ENCODE results near the gene LMOD1. TPM values are rescaled to one million over a fixed set of nuclear protein-coding genes. Genes with fewer than 3 reads are reported as not detected.

Gene LMOD1
- total and polyA plus RNA-seq, 4 experiments from 2014 or later: not detected

GRCh38 chr1:201983380-201983805 is 37.0 kb upstream of the LMOD1 start:
- DNase-seq: no peak
- Mint-ChIP-seq H3K9me3 (peaks cover 0 to 2% (median 0%) of the 10 kb centered on the region in 8 donors), H3K36me3 (peaks cover 0 to 8% of the 10 kb centered on the region in 2 donors), H3K4me1 (peaks cover 18 to 25% (median 22%) of the 10 kb centered on the region in 4 donors), H3K4me3 (peak overlapping the region; percentile 92 to 100 (median 98)), H3K27me3 (no peaks in the 10 kb centered on the region), H3K27ac (peak overlapping the region; percentile 78 to 98 (median 94))
- intact Hi-C loops (cut with micrococcal nuclease): loop anchor here (2.0 kb wide), 1 partner anchor 15 kb away; no protein-coding TSS in a partner anchor
- H3K4me3 ChIP-seq (ENCODE audit: low read length in 2 of 2): peak overlapping the region; percentile 52 to 59
- peak overlapping the region; percentile 63 for H3K27ac ChIP-seq (ENCODE audit: low read depth, low read length)
- H3K4me1 ChIP-seq (ENCODE audit: insufficient read depth, low read length): peaks cover 17% of the 10 kb centered on the region
- ChIA-PET CTCF (ENCODE audit: partially characterized antibody) (interaction anchor here (0.7 to 3.1 kb wide), 2 partner anchors 11 to 16 kb away, joined by 4 to 10 read pairs; no protein-coding TSS in a partner anchor), POLR2A (ENCODE audit: partially characterized antibody) (interaction anchor here (1.2 to 2.6 kb wide), 6 partner anchors 10 to 162 kb away, joined by 3 to 20 read pairs (median 4); partner anchors contain the start of gene TIMM17A)
- H3K27me3 ChIP-seq (ENCODE audit: insufficient read depth, low read length): no peaks in the 10 kb centered on the region
- H3K9me3 ChIP-seq (ENCODE audit: control insufficient read depth in 1 of 2, low read length in 2 of 2): no peaks in the 10 kb centered on the region
- H3K36me3 ChIP-seq (ENCODE audit: insufficient read depth, low read length): no peaks in the 10 kb centered on the region

DNA sequence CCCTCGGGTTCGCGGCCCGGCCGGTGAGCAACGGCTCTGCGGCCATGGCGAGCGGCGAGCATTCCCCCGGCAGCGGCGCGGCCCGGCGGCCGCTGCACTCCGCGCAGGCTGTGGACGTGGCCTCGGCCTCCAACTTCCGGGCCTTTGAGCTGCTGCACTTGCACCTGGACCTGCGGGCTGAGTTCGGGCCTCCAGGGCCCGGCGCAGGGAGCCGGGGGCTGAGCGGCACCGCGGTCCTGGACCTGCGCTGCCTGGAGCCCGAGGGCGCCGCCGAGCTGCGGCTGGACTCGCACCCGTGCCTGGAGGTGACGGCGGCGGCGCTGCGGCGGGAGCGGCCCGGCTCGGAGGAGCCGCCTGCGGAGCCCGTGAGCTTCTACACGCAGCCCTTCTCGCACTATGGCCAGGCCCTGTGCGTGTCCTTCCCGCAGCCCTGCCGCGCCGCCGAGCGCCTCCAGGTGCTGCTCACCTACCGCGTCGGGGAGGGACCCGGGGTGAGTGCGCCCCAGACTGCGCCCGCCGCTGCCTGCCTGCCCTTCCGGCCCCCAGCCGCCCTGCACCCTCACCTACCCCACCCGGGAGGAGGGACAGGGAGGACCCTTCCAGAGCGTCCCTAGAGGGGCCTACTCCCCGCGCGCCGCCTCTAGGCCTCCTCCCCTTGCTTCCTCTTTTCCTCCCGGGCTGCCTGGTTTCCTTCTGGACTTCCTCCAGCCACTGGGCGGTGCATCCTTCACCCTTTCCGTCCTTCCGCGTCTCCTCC is 36.5 kb upstream of the LMOD1 start, which contains the start of gene RNPEP:
RNPEP (plus strand) TSS at position 26 of the 757 bp plus-strand sequence; CDS start at position 45, 19 bp downstream.
- no peaks in the 10 kb centered on the region for H3K36me3 ChIP-seq (ENCODE audit: insufficient read depth, low read length)
- intact Hi-C loops (cut with micrococcal nuclease): loop anchor here (1.0 to 2.0 kb wide), 2 partner anchors 16 to 28 kb away; partner anchors contain the start of gene TIMM17A

DNA sequence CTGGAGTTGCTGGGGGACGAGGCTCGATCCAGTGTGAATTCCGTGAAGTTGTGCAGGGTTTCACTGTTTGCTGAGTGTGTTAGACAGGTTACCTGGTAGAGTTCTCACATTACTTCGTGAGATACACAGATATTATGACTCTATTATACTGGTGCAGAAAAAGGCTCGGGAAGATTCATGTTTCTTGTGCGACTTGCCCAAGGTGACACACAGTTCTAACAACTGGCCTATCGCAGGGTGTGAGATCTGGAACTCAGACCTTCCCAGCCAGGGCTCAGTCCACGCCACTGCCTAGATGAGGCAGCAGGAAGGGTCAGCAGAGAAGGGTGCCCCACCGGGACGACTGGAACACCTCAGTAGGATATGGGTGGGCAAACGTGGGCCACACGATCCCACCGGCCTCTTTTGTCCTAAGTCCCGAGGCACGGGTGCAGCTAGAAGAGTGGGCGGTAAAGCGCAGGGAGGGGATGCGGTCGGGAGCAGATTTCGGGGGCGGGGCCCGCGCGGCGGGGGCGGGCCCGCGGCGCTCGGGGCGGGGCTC is 35.8 kb upstream of the LMOD1 start:
- Histone ChIP-seq H3K4me1 (ENCODE audit: insufficient read depth, low read length) (peaks cover 17% of the 10 kb centered on the region), H3K4me3 (ENCODE audit: low read length in 2 of 2) (peak overlapping the region; percentile 52 to 77), H3K27me3 (ENCODE audit: insufficient read depth, low read length) (no peaks in the 10 kb centered on the region), H3K9me3 (ENCODE audit: control insufficient read depth in 1 of 2, low read length in 2 of 2) (no peaks in the 10 kb centered on the region), H3K36me3 (ENCODE audit: insufficient read depth, low read length) (no peaks in the 10 kb centered on the region), H3K27ac (ENCODE audit: low read depth, low read length) (peak overlapping the region; percentile 63)
- H3K36me3 Mint-ChIP-seq: peaks cover 0 to 8% of the 10 kb centered on the region in 2 donors
- H3K4me1 Mint-ChIP-seq: peaks cover 18 to 25% (median 22%) of the 10 kb centered on the region in 4 donors
- peaks cover 0 to 2% (median 0%) of the 10 kb centered on the region in 8 donors for H3K9me3 Mint-ChIP-seq
- no peaks in the 10 kb centered on the region for H3K27me3 Mint-ChIP-seq
- CTCF ChIA-PET (ENCODE audit: partially characterized antibody): interaction anchor here (0.7 to 3.1 kb wide), 5 partner anchors 9 to 86 kb away, joined by 3 to 12 read pairs (median 4); no protein-coding TSS in a partner anchor
- intact Hi-C loops (cut with micrococcal nuclease): loop anchor here (1.0 to 2.0 kb wide), 2 partner anchors 17 to 27 kb away; partner anchors contain the start of gene TIMM17A
- H3K4me3 Mint-ChIP-seq: peak overlapping the region; percentile 92 to 98 (median 96)
- POLR2A ChIA-PET (ENCODE audit: partially characterized antibody): interaction anchor here (0.7 to 2.6 kb wide), 6 partner anchors 8 to 86 kb away, joined by 3 to 20 read pairs (median 4); partner anchors contain the start of gene TIMM17A
- peak overlapping the region; percentile 80 to 96 (median 93) for H3K27ac Mint-ChIP-seq
- peak in 2 of 5 donors; percentile 50 to 60 for DNase-seq

More for the DNA sequence above, 36.5 kb upstream of the LMOD1 start, which contains the start of gene RNPEP:
- DNase-seq: peak; percentile 50 to 71 (median 60)
- peak within 1 kb of the TSS; percentile 81 to 98 (median 94) for H3K27ac Mint-ChIP-seq
- CTCF ChIA-PET (ENCODE audit: partially characterized antibody): interaction anchor here (0.7 to 3.1 kb wide), 3 partner anchors 10 to 26 kb away, joined by 3 to 10 read pairs (median 4); no protein-coding TSS in a partner anchor
- no peaks in the 10 kb centered on the region for H3K27me3 Mint-ChIP-seq
- Histone ChIP-seq H3K4me1 (ENCODE audit: insufficient read depth, low read length) (peaks cover 17% of the 10 kb centered on the region), H3K4me3 (ENCODE audit: low read length in 2 of 2) (peak within 1 kb of the TSS; percentile 52 to 77), H3K9me3 (ENCODE audit: control insufficient read depth in 1 of 2, low read length in 2 of 2) (no peaks in the 10 kb centered on the region), H3K27ac (ENCODE audit: low read depth, low read length) (peak within 1 kb of the TSS; percentile 63), H3K27me3 (ENCODE audit: insufficient read depth, low read length) (no peaks in the 10 kb centered on the region)
- H3K9me3 Mint-ChIP-seq: peaks cover 0 to 2% (median 0%) of the 10 kb centered on the region in 8 donors
- POLR2A ChIA-PET (ENCODE audit: partially characterized antibody): interaction anchor here (0.7 to 2.6 kb wide), 6 partner anchors 9 to 87 kb away, joined by 3 to 20 read pairs (median 4); partner anchors contain the start of gene TIMM17A
- H3K4me3 Mint-ChIP-seq: peak within 1 kb of the TSS; percentile 92 to 100 (median 98)
- peaks cover 0 to 8% of the 10 kb centered on the region in 2 donors for H3K36me3 Mint-ChIP-seq
- H3K4me1 Mint-ChIP-seq: peaks cover 18 to 25% (median 22%) of the 10 kb centered on the region in 4 donors

GRCh38 chr1:201970334-201971159 is 24.2 kb upstream of the LMOD1 start:
- intact Hi-C loops (cut with micrococcal nuclease): no loop called here
- Histone ChIP-seq H3K4me3 (ENCODE audit: low read length in 2 of 2) (no peak overlapping the region), H3K4me1 (ENCODE audit: insufficient read depth, low read length) (no peaks in the 10 kb centered on the region), H3K36me3 (ENCODE audit: insufficient read depth, low read length) (peaks cover 31% of the 10 kb centered on the region), H3K9me3 (ENCODE audit: control insufficient read depth in 1 of 2, low read length in 2 of 2) (no peaks in the 10 kb centered on the region), H3K27me3 (ENCODE audit: insufficient read depth, low read length) (no peaks in the 10 kb centered on the region), H3K27ac (ENCODE audit: low read depth, low read length) (no peak overlapping the region)
- CTCF ChIA-PET (ENCODE audit: partially characterized antibody): interaction anchor here (1.2 to 3.7 kb wide), 2 partner anchors 76 to 84 kb away, joined by 3 to 104 read pairs; no protein-coding TSS in a partner anchor
- H3K4me3 Mint-ChIP-seq: no peak overlapping the region
- peaks cover 0 to 1% (median 0%) of the 10 kb centered on the region in 4 donors for H3K4me1 Mint-ChIP-seq
- peaks cover 26 to 41% of the 10 kb centered on the region in 2 donors for H3K36me3 Mint-ChIP-seq
- H3K27me3 Mint-ChIP-seq: peaks cover 0 to 1% of the 10 kb centered on the region in 2 donors
- no peak for DNase-seq
- H3K9me3 Mint-ChIP-seq: no peaks in the 10 kb centered on the region
- peak overlapping the region in 1 of 7 donors; percentile 29 for H3K27ac Mint-ChIP-seq
- POLR2A ChIA-PET (ENCODE audit: partially characterized antibody): interaction anchor here (3.4 kb wide), 1 partner anchor 75 kb away, joined by 9 read pairs; no protein-coding TSS in a partner anchor

DNA sequence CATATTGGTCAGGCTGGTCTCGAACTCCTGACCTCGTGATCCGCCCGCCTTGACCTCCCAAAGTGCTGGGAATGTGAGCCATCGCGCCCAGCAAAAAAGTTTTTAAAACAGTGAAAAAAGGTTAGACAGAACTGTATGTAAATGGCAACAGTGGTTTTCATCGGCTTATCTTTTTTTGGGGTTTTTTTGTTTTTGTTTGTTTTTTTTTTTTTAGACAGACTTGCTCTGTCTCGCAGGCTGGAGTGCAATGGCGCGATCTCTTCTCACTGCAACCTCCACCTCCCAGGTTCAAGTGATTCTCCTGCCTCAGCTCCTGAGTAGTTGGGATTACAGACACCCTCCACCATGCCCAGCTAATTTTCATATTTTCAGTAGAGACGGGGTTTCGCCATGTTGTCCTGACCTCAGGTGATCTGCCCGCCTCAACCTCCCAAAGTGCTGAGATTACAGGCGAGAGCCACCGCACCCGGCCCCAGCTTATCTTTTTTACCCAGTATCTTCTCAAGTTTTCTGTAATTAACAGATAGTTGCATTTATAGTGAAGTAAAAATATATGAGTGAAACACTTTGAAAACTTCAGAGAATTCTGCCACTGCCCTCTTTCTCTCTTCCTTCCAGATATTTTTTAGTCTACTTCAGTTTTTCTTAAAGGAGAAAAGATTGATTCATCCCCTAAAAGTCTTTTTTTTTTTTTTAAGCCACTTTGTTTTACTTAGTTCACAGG is 22.0 kb upstream of the LMOD1 start:
- H3K36me3 ChIP-seq (ENCODE audit: insufficient read depth, low read length): peaks cover 47% of the 10 kb centered on the region
- no peaks in the 10 kb centered on the region for H3K27me3 ChIP-seq (ENCODE audit: insufficient read depth, low read length)
- H3K27ac ChIP-seq (ENCODE audit: low read depth, low read length): no peak overlapping the region
- Mint-ChIP-seq H3K27me3 (no peaks in the 10 kb centered on the region), H3K4me1 (peaks cover 0 to 1% (median 0%) of the 10 kb centered on the region in 4 donors), H3K27ac (peak overlapping the region in 1 of 7 donors; percentile 81), H3K36me3 (peaks cover 37 to 55% of the 10 kb centered on the region in 2 donors), H3K4me3 (no peak overlapping the region), H3K9me3 (no peaks in the 10 kb centered on the region)
- no peaks in the 10 kb centered on the region for H3K9me3 ChIP-seq (ENCODE audit: control insufficient read depth in 1 of 2, low read length in 2 of 2)
- DNase-seq: no peak
- CTCF ChIA-PET (ENCODE audit: partially characterized antibody): interaction anchor here (0.7 to 1.8 kb wide), 2 partner anchors 14 to 72 kb away, joined by 4 to 10 read pairs; partner anchors contain the start of gene RNPEP
- intact Hi-C loops (cut with micrococcal nuclease): no loop called here
- no peaks in the 10 kb centered on the region for H3K4me1 ChIP-seq (ENCODE audit: insufficient read depth, low read length)
- H3K4me3 ChIP-seq (ENCODE audit: low read length in 2 of 2): no peak overlapping the region
- POLR2A ChIA-PET (ENCODE audit: partially characterized antibody): no interaction called here

GRCh38 chr1:201966171-201966570 is 19.8 kb upstream of the LMOD1 start:
- CTCF ChIA-PET (ENCODE audit: partially characterized antibody): interaction anchor here (0.6 kb wide), 1 partner anchor 46 kb away, joined by 3 read pairs; no protein-coding TSS in a partner anchor
- Mint-ChIP-seq H3K9me3 (no peaks in the 10 kb centered on the region), H3K36me3 (peaks cover 50 to 68% of the 10 kb centered on the region in 2 donors), H3K4me1 (peaks cover 0 to 4% (median 0%) of the 10 kb centered on the region in 4 donors), H3K4me3 (no peak overlapping the region), H3K27ac (no peak overlapping the region), H3K27me3 (no peaks in the 10 kb centered on the region)
- no peaks in the 10 kb centered on the region for H3K4me1 ChIP-seq (ENCODE audit: insufficient read depth, low read length)
- no peak for DNase-seq
- H3K9me3 ChIP-seq (ENCODE audit: control insufficient read depth in 1 of 2, low read length in 2 of 2): no peaks in the 10 kb centered on the region
- intact Hi-C loops (cut with micrococcal nuclease): no loop called here
- H3K27me3 ChIP-seq (ENCODE audit: insufficient read depth, low read length): no peaks in the 10 kb centered on the region
- no peak overlapping the region for H3K27ac ChIP-seq (ENCODE audit: low read depth, low read length)
- H3K36me3 ChIP-seq (ENCODE audit: insufficient read depth, low read length): peaks cover 58% of the 10 kb centered on the region
- POLR2A ChIA-PET (ENCODE audit: partially characterized antibody): interaction anchor here (1.1 kb wide), 1 partner anchor 21 kb away, joined by 3 read pairs; no protein-coding TSS in a partner anchor
- H3K4me3 ChIP-seq (ENCODE audit: low read length in 2 of 2): no peak overlapping the region
